D721Med (cell line): Measurements from ENCODE around the gene PHLPP1.
"Not testable (repeated sequence)": the region's sequence is repeated elsewhere in the genome, so short reads cannot be mapped to it uniquely, and the experiment has no call there.

Source experiments
- DNase-seq: peaks from one replicate; pipeline ENCODE4 v3.0.0; 2011; ENCODE audit warnings: low spot score; ENCODE audit not compliant: insufficient read length
- FAIRE-seq: peaks from 2 replicates; lab custom pipeline; 2011; peaks lifted over from hg19 to GRCh38; lab: Jason Lieb, UNC
- TF ChIP-seq, protein P1 (sequence below): IDR thresholded peaks from 2 replicates; pipeline ENCODE4 v1.5.1; 2012; ENCODE audit warnings: mild to moderate bottlenecking, control low read depth; ENCODE audit not compliant: insufficient read depth; ENCODE audit errors: missing control alignments

PHLPP1 gene

DNA sequence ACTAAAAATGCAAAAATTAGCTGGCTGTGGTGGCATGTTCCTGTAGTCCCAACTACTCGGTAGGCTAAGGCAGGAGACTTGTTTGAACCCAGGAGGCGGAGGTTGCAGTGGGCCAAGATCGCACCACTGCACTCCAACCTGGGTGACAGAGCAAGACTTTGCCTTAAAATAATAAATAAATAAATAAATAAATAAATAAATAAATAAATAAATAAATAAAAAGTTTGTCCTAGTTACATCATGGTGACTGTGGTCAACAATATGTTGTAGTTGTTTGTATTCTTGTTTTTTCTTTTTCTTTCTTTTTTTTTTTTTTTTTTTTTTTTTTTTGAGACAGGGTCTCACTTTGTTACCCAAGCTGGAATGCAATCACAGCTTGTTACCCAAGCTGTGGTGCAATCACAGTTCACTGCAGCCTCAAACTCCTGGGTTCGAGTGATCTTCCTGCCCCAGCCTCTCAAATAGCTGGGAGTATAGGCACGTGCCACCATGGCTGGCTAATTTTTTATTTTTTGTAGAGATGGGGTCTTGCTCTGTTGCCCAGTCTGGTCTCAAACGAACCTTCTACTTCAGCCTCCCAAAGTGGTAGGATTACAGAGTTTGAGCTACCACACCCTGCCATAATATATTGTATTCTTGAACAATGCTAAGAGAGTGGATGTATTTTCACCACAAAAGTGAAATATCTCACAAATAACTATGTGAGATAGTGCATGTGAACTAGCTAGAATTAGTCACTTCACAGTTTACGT, 185.0 kb downstream of the PHLPP1 start:
- FAIRE-seq: peak; percentile 98
- no peak for DNase-seq
- TF ChIP-seq, protein P1, sequence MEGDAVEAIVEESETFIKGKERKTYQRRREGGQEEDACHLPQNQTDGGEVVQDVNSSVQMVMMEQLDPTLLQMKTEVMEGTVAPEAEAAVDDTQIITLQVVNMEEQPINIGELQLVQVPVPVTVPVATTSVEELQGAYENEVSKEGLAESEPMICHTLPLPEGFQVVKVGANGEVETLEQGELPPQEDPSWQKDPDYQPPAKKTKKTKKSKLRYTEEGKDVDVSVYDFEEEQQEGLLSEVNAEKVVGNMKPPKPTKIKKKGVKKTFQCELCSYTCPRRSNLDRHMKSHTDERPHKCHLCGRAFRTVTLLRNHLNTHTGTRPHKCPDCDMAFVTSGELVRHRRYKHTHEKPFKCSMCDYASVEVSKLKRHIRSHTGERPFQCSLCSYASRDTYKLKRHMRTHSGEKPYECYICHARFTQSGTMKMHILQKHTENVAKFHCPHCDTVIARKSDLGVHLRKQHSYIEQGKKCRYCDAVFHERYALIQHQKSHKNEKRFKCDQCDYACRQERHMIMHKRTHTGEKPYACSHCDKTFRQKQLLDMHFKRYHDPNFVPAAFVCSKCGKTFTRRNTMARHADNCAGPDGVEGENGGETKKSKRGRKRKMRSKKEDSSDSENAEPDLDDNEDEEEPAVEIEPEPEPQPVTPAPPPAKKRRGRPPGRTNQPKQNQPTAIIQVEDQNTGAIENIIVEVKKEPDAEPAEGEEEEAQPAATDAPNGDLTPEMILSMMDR: no peak

DNA sequence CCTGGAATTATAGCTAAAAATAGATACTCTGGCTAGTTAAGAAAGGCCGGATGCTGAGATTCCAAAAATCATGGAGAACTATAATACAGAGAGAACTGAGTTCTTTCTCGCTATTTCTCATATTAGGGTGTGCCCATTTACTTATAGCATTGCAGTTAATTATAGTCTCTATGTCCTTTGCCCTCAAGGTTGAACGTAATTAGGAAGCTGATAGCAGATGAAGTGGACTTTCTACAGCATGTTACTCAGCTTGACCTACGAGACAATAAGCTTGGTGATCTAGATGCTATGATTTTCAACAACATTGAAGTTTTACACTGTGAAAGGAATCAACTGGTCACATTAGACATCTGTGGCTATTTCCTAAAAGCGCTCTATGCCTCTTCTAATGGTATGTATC, 187.4 kb downstream of the PHLPP1 start:
- no peak for DNase-seq
- FAIRE-seq: peak; percentile 99
- TF ChIP-seq, protein P1: no peak

DNA sequence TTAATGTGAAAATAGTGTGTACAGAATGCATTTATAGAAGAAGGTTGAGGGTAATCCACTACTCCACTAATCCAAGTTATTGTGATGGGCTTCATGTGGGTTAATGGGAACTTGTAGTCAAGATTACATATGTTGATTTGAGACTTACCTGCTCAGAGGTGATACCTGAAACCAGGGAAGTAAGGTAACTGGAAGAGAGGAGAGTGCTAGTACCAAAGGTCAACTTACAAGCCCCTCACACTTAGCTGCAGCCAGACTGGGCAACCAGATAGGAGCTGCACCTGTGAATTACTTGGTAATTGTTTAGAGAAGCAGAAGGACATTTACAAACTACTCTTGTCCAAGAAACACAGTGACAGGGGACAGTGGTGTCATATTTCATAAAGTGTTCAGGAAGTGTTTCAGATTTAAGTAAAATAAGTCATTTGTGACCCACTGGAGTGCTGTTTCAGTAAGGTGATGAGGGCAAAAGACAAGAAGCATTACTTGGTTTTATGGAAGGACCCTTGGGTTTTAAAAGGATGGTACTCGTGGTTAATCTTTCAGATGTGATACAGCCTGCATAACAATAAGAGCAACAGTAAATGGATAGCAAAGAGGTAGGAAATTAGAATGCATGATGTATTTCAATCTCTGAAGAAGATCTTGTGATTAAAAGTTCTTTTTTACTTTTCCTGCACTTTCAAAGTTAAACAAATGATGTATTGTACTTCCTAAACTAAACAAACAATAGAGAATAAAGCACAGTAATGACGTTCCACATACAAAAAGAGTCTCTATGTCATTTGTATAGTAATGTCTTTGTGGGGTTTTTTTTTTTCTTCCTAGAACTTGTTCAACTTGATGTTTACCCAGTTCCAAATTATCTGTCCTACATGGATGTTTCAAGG, 189.3 kb downstream of the PHLPP1 start:
- FAIRE-seq (peak; percentile 99), DNase-seq (no peak)
- TF ChIP-seq, protein P1: no peak

DNA sequence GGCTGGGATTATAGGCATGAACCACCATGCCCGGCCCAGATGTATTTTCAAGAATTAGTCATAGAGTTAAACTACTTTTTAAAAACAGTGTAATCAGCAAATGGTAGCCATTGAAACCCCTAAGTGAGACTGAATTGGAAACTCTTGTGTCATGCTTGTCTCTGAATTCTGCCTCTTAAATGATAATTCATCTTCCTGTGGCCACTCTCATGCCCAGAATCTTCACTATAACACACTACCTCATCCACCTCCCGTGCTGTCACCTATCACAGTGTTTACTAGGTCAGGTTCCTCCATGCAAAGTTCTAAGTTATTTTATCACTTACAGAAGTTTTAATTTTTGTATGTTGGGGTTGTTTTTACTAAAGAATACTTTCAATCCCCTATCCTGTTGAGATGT, 197.5 kb downstream of the PHLPP1 start:
- FAIRE-seq: no peak
- TF ChIP-seq, protein P1: no peak
- DNase-seq: no peak

DNA sequence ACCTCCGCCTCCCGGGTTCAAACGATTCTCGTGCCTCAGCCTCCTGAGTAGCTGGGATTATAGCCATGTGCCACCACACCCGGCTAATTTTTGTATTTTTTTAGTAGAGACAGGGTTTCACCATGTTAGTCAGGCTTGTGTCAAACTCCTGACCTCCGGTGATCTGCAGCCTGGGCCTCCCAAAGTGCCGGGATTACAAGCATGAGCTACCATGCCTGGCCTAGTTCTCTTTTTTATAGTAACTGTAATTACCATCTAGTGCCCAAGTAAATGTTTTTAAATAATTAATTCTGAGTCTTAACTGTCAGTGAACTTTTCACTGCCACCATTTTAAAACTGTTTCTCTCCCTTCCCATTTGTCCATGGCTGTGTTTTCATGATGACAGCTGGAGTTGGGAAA, 198.5 kb downstream of the PHLPP1 start:
- DNase-seq, FAIRE-seq: not testable (repeated sequence)

DNA sequence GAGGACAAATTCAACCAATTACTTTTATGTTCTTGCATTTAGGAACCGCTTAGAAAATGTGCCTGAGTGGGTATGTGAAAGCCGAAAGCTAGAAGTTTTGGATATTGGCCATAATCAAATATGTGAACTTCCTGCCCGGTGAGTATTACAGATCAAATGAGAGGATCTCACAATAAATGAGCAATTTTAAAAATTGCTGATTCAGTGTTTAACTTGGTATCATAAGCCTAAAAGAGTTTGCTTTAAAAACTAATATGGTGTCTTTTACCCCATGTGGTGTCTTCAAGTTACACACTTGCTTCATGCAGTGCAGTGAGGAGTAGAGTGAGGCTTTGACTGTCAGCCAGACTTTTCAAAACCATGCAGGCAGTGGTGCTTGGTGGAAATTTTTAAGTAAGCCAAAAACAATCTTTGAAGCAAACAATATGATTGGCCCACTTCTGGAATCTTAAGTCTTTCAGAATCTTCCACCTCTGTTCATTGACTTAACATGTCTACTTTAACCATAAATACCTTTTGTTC, 199.6 kb downstream of the PHLPP1 start:
- TF ChIP-seq, protein P1: no peak
- no peak for DNase-seq
- peak; percentile 98 for FAIRE-seq

DNA sequence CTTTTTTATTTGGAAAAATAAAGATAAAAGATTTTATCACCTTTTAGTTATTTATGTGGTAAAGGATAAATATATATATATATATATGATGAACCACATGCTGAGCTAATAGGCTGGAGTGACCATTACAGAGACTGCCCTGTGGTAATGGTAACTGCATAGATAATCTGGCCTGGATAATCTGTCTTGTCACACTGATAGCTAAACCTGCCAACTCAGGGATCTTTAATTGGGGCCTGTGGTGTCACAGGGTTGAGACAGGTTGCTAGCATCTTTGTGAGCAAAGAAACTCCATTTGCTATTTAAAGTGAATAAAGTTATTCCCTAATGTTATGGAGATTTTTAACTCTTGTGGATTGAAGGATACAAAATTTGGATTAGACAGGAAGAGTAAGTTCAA, 203.0 kb downstream of the PHLPP1 start:
- TF ChIP-seq, protein P1: no peak
- no peak for DNase-seq
- no peak for FAIRE-seq
